HG02588 (cell line): ENCODE measurements around the gene ELF5.

Experiments used
- ATAC-seq: cut with Tn5 transposase; IDR thresholded peaks from one replicate; pipeline ENCODE4 v1.9.1; 2021; ENCODE audit warnings: mild to moderate bottlenecking, moderate library complexity; ENCODE audit not compliant: unreplicated experiment

Gene ELF5

DNA sequence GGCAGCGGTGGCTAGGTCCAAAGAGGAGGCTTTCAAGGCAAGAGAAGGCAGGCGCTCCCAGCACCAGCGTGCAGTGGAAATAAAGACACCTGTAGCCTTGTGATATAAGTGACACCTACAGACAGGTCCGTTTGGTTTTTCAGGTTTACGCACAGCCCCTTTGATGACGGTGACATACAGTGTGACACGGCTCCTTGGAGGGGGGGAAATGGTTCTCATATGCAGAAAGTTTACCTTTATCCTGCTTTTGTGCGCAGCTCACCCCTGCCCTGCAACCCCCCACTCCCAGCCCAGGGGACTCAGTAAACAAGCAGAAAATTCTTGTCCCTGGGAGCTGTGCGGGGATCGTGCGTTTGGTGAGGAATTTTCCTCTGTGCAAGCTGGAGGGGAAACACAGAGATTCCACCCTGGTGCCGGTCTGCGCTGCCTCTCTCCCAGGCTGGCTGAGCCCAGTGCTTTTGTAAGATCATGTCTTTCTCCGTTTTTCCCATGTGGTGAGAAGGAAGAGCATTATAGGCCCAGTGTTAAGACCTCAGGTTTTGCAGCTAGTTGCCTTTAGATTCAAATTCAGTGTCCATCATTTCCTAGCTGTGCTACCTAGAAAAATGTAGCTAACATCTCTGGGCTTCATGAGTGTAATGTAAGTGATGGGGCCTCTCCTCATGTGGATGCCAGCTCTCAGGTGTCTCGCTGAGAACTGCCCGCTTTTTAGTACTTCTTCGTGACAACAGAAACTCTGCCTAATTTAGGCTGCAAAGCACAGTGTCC lies at the start of gene ELF5:
Gene ELF5, minus strand, starts transcription at position 113 of the 768 bp plus-strand sequence. CDS start 8,045 bp downstream, outside the sequence.
- no peak for ATAC-seq

DNA sequence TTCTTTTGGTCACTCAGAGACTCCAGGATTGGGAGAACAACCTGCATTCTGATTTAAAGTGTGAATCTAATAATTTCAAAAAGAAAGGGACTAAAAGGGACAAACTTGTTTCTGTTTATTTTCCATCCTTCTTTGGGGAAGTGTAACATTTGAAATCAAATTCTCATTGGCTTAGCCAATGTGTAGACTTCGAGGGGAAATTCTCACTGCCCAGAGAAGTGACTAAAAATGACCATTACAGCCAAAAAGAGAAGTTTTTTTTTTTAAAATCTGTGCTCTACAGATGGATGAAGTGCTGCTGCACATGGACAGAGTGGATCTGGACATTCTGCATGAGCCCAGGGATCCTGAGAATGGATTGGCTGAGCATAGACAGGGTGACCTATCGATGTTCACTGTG lies 49.4 kb upstream of the ELF5 start:
- no peak for ATAC-seq

DNA sequence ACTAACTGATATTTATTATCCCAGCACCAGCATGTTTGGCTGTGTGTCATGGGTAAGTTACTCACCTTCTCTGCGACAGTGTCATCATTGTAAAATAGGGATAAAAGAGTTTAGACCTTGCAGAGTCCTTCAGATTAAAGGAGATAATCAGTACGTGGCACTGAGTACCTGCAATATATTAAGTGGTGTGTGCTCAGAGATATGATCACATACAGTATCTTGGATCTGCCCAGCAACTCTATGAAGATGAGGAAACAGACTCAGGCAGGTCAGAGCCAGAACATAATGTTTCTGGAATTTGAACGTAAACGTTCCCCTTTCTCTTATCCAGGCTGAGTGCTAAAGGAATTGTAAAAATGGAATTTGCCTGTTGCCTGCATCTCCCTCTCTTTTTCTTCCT lies 46.9 kb upstream of the ELF5 start:
- ATAC-seq, result no peak

DNA sequence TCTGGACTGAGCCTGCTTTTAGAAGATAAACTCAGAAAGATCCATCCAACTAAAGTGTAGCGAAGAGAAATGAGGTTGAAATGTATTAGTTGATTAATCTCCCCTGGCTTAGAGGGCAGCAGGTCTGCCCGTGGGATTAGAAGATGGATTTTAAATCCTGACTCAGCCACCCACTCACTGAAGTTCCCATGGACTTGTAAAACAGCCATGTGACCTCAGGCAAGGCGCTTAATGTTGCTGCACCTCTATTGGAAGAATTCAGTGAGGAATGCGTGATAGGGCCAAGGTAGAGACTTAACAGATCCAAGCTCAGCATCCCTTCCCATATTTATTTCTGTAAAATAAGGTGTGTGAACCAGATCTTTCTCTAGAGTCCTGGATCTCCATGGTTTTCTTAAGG lies 45.1 kb upstream of the ELF5 start:
- ATAC-seq, result no peak

DNA sequence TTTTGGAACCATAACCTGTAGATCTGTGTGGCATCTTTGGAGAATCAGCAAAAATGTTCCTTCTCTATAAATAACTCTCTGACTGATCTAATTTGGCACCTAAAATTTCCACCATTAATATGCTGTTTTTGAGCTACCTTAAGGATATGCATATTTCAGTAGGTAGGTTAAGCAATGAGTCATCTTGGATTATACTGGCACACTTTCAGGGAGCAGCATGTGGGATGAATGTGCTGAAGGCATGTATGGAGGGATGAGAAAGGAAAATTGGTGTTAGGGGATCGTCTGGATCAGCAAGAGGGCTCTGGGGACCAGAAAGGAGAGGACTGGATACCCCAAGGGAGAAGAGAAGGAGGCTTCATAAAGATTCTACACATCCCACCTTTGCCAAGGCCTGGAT lies 44.6 kb upstream of the ELF5 start:
- no peak for ATAC-seq

DNA sequence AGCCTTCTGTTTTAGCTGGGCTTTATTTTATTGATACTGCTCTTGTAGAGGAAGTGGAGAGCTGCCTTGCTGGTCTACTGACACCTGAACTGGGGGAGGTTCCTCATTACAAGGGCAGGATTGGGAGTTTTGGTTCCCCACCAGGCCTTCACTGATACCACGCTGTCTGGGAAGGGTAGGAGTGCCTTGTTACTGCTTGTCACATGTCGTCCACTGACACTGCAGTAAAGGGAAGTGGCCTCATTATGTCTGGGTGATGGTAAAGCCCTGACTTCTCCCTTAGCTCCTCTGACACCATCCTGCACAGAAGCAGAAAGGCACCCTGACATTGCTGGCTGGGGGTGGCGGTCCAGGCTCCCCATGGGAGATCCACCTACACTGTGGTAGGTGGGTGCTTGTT lies 38.7 kb upstream of the ELF5 start:
- ATAC-seq, result no peak

DNA sequence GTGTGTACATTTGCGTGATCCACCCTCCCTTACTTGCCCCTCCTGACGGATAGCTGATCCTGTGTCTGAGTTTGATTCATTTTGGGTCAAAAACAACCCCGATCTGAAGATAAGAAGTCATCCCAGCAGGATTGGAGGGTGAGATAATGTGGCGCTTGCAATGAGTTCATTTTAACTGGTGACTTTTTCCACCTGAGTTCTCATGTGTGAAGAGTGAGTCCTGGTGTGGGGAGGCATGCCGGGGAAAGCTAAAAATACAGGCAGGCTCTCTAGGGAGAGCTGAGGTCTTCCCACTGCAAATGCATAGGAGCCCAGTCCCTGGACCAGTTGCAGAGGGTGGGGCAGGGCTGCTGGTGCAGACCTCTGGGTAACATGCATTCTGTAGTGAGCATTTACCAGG lies 35.7 kb upstream of the ELF5 start:
- no peak for ATAC-seq

DNA sequence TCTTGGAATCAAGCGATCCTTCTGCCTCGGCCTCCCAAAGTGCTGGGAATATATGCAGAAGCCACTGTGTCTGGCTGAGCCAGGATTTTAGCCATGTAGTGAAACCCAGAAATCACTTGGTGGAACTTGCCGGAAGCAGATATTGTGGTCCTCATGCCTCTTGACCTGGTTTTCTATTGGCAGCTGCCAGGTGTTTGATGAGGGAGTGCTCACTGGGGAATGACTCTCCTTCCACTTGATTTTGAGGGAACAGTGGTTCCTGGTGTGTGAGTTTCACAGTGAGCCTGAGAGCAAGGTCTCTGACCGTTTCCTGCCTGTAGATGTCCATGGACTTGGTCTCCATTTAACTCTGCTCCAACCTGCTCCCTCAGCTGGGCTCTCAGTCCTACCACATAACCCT lies 34.7 kb upstream of the ELF5 start:
- ATAC-seq, result no peak

DNA sequence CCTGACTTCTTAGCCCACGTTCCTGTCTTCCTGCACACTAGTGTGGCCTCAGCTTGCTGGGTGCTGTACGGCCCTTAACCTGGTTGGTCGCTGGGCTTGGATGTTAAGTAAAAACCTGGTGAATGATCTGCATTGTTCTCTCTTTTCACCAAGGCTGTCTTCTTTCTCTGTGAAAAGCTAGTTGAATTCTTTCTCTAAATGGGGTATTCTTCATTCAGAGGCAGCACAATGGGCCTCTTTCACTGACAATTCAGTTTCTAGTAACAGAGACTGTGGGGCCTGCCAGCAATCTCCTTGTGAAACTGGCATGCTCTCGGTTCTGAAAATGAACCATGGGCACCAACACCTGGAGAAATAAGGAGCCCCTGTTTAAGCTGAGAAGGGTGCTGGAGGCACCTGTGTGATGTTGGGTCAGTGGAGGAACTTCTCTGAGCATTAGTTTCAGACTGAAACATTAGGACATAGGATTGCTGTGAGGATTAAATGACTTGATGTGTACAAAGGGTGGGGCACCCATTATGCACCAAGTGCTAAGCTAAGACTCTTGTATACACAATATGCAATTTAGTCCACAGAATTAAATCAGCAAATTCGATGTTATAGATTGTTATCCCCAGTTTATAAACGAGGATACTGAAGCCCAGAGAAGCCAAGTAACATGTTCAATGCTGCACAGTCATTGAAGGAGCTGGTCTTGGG lies 33.1 kb upstream of the ELF5 start:
- ATAC-seq, result no peak

DNA sequence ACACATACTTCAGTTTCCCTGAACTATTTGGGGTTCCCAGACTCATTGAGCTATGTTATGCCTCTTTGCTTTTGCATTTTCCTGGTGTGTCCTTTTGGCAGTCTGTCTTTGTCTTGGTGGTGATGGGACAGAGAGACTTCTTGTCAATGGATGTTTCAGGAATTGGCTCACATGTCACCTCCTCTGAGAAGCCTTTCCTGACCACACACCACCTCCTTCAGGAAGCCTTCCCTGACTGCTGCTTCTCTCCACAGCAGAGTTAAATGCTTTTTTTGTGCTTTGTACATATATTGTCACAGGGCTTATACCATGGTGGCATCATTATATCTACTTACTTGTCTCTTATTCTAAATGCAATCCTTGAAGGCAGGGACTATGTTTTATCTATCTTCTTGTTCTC lies 28.5 kb upstream of the ELF5 start:
- no peak for ATAC-seq

DNA sequence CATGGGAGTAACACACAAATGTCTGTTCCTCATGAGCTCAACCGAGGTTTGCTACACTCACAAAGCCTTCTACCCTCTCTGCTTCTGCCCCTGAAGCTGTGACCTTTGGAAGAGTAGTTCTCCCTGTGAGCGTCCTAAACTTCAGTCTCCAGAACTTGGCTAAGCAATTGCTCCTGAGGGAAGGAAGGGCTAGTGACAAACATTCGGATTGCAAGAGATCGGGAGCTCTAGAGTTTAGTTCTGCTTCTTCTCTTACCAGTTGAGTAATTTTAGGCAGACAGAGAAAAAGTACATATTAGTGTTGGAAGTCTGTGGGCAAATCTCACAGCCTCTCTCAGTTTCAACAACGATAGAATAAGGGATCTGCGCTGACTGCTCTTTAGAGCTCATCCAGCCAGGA lies 27.3 kb upstream of the ELF5 start:
- no peak for ATAC-seq

DNA sequence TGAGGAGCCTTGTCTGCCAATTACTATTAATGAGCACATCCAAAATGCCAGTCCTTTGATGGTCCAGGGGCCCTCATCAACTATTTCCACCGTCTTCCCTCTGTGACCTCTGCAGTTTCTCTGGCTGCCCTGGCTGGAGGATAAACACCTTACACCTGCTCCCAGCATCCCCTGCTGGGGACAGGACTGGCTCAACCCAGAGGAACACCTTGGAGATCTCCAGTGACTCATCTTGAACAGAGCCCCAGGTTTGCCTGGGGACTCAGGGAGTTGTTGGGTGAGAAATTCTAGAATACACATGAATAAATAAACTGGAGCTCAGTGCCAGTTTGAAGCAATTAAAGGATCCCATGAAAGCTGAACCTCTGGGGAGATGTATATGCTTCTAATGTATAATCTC lies 24.0 kb upstream of the ELF5 start:
- no peak for ATAC-seq

DNA sequence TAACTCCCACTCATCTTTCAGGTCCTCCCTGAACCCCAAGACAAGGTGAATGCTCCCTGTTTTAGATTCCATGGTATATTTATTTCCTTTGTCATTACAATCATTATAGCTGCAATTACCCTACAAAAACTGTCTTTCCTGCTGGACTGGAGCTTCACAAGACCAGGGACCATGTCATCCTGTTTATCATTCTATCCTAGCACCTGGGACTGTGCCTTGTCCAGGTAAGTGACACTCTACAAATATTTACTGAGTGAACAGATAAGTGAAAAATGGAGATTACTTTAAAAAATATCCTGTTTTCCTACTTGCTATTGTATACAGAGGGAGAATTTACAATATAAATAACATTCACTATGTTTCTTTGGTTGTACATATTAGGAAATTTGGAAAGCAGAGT lies 22.5 kb upstream of the ELF5 start:
- ATAC-seq, result no peak

DNA sequence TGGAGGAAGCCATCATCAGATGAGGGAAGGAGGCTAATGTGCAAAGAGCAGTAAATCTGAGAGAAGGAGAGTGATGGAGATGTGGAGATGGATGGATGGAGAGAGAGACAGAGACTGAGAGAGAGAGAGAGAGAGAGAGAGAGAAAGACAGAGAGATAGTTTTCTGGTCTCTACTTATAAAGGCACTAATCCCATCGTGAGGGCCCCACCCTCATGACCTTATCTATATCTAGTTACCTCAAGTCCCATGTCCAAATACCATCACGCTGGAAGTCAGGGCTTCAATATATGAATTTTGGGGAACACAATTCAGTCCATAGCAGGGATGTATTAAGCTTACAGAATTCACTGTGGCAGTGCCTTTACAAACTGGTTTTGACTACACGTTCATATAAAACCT lies 21.2 kb upstream of the ELF5 start:
- no peak for ATAC-seq

DNA sequence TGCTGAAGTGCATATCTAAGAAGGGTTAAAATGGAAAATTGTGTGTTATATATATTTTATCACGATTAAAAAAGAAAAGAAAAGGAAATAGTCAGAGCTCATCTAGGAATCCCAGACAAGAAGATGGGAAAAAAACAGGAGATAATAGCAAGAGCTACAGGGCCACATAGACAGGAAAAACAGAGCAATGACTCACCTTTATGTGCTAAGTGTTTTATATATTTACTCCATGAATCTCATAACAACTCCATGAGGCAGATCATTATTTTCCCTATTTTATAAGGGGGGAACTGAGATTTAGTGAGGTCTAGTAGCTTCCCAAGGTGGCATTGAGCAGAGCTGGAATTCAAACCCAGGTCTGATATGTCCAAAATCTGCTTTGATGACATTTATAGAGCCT lies 18.1 kb upstream of the ELF5 start:
- ATAC-seq, result no peak

DNA sequence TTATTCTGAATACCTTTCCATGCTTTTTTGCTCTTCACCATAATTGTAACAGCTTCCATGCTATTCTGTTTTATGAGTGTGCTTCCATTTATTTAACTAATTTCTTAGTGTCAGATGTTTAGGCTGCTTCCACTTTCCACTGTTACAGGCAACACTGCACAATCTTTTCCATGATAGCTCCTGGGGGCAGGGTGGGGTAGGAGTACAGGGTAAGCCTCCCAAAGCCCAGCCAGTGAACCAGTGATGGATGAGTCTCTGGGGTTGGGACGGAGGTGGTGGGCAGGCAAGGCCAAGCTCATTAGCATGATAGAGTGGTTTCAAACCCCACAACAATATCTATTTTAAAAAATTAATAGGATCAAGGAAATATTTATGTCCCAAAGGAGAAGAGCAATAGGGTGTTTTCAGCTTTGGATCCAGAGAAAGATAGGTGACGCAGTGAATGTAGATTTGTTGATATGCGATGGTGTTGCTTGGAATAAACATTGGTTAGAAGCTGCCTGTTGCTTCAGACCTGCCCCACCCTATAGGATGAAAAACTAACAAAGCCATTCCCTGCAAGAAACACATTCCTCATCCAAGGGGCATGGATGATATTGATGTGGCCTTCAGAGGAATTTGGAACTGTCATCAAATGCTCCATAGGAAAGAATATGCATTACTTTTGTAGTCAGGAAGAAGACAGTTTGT lies 17.1 kb upstream of the ELF5 start:
- no peak for ATAC-seq

DNA sequence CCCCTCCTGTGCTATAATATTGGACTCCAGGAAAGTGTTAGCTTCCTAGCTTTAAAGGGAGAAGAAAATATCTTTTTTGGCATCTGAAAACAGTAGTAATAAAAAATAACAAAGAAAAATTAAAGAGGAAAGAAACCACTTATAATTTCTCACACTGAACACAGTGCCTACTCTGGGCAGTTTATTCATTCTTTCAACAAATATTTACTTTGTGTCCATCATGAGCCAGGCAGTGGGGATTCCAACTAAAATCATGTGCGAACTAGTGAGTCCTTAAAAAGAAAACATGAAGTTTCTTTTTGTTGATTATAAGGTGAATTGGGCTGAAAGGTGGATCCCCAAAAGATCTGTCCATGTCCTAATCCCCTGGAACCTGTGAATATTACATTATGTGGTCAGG lies 16.0 kb upstream of the ELF5 start:
- ATAC-seq, result no peak

DNA sequence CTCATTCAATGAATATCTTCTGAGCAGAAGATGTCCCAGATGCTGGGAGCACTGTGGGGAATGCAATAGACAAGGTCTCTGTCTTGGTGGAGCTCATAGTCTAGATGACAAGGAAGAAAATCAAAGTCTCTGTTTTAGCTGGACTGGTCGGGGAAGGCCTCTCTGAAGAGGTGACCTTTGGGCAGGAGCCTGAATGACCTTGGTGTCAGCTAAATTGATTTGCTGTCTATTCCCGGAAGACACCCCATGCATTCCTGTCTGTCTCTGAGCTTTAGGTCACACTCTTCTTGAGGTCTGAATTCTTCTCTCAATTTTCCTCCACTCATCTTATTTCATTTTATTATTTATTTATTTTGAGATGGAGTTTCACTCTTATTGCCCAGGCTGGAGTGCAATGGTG lies 14.5 kb upstream of the ELF5 start:
- ATAC-seq, result no peak

DNA sequence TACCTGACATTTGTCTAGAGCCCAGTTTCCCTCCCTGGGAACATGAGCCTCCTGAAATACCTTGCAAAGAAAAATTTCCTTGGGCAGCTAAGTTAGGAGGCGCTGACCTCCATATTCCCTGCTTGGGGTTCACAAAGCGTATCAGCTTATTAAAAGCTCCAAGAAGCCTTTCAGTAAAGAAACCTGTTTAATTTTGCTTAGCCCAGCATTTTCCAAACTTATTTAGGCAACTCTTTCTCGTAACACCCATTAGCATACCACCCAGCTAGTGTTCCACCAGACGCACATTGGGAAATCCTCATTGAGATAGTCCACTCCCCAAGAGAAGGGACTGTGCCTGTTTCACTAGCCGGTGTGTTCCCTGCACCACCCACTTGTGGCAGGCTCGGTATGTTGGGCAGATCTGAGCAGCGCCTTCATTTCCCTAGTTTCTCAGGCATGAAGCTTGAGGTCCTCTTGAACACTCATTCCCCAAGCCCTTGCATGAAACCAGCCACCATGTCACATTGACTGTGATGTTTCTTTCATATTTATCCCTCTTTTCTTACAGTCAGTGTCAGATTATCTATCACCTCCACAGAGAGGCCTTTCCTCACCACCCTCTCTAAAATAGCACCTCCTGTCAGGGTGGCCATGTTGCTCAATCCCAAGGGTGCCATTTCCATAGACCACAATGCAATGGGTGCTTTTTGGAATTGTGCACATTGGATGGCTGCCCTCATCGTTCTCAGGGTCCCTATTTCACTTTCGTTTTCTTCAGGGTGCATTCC lies 12.5 kb upstream of the ELF5 start:
- no peak for ATAC-seq

DNA sequence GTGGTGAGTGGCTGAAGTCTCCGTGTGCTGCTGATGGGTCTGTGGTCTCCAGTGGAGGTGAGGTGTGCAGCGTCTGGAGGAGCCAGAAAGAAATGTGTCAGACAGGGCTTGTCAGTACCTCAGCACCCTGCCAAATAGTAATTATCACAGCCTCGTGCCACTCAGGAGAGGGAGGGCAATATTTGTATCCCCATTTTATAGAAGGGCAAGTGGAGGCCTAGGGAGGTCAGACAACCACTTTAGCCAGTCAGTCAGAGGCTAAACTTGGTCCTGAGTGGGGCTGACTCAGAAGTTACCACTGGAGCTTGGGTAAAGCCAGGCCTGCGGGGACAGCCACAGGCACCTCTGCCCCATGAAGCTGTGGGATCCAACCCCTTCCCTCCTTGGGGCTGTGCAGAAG lies 11.5 kb upstream of the ELF5 start:
- no peak for ATAC-seq

DNA sequence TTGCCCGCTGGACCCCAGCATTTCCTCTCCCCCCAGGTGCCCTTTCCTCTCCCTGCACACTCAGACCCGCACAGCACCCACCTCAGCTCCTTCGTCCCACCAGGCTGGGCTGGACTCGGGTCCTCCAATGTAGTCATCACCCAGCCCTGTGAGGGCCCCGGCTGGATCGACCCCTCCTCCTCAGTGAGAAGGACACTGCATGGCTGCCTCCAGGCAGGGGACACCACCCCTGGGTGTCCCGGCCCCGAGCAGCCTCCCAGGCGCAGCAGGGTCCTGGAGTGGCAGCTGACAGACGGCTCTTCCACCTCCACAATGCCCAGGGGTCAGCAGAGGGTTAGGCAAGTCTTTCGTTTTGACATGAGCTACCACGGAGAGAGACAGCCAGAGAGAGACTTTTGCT lies 11.1 kb upstream of the ELF5 start:
- no peak for ATAC-seq
